ENCODE results near the gene ADCYAP1R1. TPM values are rescaled to one million over a fixed set of nuclear protein-coding genes. Genes with fewer than 3 reads are reported as not detected.

The ADCYAP1R1 gene
- total RNA-seq, 2 donors from 2014 or later, result not detected

- Mint-ChIP-seq H3K4me1 (ENCODE audit: low read depth in 2 of 2) (peaks cover 24 to 46% of the 10 kb centered on the region in 2 donors), H3K27me3 (peaks cover 3 to 7% of the 10 kb centered on the region in 2 donors), H3K4me3 (peak overlapping the region; percentile 8), H3K36me3 (no peaks in the 10 kb centered on the region), H3K9me3 (peaks cover 3% of the 10 kb centered on the region), H3K27ac (peak overlapping the region in 1 of 2 donors; percentile 74)
- ATAC-seq (peak; percentile 55 to 62), DNase-seq (ENCODE audit: low spot score) (no peak)
Observed at GRCh38 chr7:31023877-31024276, 28.2 kb upstream of the ADCYAP1R1 start.

GRCh38 chr7:31027161-31027965 is 24.7 kb upstream of the ADCYAP1R1 start:
- no peak for ATAC-seq
- Mint-ChIP-seq H3K4me3 (no peak overlapping the region), H3K9me3 (peaks cover 3% of the 10 kb centered on the region), H3K27ac (no peak overlapping the region), H3K27me3 (peaks cover 9 to 11% of the 10 kb centered on the region in 2 donors), H3K4me1 (ENCODE audit: low read depth in 2 of 2) (peaks cover 18 to 30% of the 10 kb centered on the region in 2 donors), H3K36me3 (no peaks in the 10 kb centered on the region)
- DNase-seq (ENCODE audit: low spot score), result no peak

- DNase-seq (ENCODE audit: low spot score) (no peak), ATAC-seq (no peak)
- H3K27ac Mint-ChIP-seq, result no peak overlapping the region
- H3K4me3 Mint-ChIP-seq, result no peak overlapping the region
- peaks cover 14 to 18% of the 10 kb centered on the region in 2 donors for H3K27me3 Mint-ChIP-seq
- peaks cover 18 to 27% of the 10 kb centered on the region in 2 donors for H3K4me1 Mint-ChIP-seq (ENCODE audit: low read depth in 2 of 2)
- H3K36me3 Mint-ChIP-seq, result no peaks in the 10 kb centered on the region
- H3K9me3 Mint-ChIP-seq, result peaks cover 3% of the 10 kb centered on the region
Observed at GRCh38 chr7:31028006-31028405, 24.1 kb upstream of the ADCYAP1R1 start.

- H3K36me3 Mint-ChIP-seq, result no peaks in the 10 kb centered on the region
- peaks cover 3% of the 10 kb centered on the region for H3K9me3 Mint-ChIP-seq
- H3K27me3 Mint-ChIP-seq, result peaks cover 14 to 19% of the 10 kb centered on the region in 2 donors
- peaks cover 15 to 23% of the 10 kb centered on the region in 2 donors for H3K4me1 Mint-ChIP-seq (ENCODE audit: low read depth in 2 of 2)
- no peak overlapping the region for H3K4me3 Mint-ChIP-seq
- H3K27ac Mint-ChIP-seq, result no peak overlapping the region
- DNase-seq (ENCODE audit: low spot score) (no peak), ATAC-seq (peak in 1 of 2 donors; percentile 24)
Observed at GRCh38 chr7:31028417-31028992, 23.6 kb upstream of the ADCYAP1R1 start.

- DNase-seq (ENCODE audit: low spot score) (no peak), ATAC-seq (no peak)
- peaks cover 14 to 19% of the 10 kb centered on the region in 2 donors for H3K27me3 Mint-ChIP-seq
- no peak overlapping the region for H3K4me3 Mint-ChIP-seq
- no peaks in the 10 kb centered on the region for H3K9me3 Mint-ChIP-seq
- peaks cover 6 to 14% of the 10 kb centered on the region in 2 donors for H3K4me1 Mint-ChIP-seq (ENCODE audit: low read depth in 2 of 2)
- no peak overlapping the region for H3K27ac Mint-ChIP-seq
- H3K36me3 Mint-ChIP-seq, result no peaks in the 10 kb centered on the region
Observed at GRCh38 chr7:31029251-31030042, 22.7 kb upstream of the ADCYAP1R1 start.

- H3K4me3 Mint-ChIP-seq, result no peak overlapping the region
- H3K4me1 Mint-ChIP-seq (ENCODE audit: low read depth in 2 of 2), result no peaks in the 10 kb centered on the region
- H3K9me3 Mint-ChIP-seq, result no peaks in the 10 kb centered on the region
- peaks cover 25 to 28% of the 10 kb centered on the region in 2 donors for H3K27me3 Mint-ChIP-seq
- ATAC-seq, result no peak
- H3K36me3 Mint-ChIP-seq, result no peaks in the 10 kb centered on the region
- no peak for DNase-seq (ENCODE audit: low spot score)
- no peak overlapping the region for H3K27ac Mint-ChIP-seq
Observed at GRCh38 chr7:31033674-31034300, 18.3 kb upstream of the ADCYAP1R1 start.

- H3K4me3 Mint-ChIP-seq, result no peak overlapping the region
- H3K27ac Mint-ChIP-seq, result no peak overlapping the region
- no peaks in the 10 kb centered on the region for H3K9me3 Mint-ChIP-seq
- DNase-seq (ENCODE audit: low spot score), result no peak
- H3K27me3 Mint-ChIP-seq, result peaks cover 29 to 38% of the 10 kb centered on the region in 2 donors
- no peaks in the 10 kb centered on the region for H3K4me1 Mint-ChIP-seq (ENCODE audit: low read depth in 2 of 2)
- no peaks in the 10 kb centered on the region for H3K36me3 Mint-ChIP-seq
- ATAC-seq, result no peak
Observed at GRCh38 chr7:31036924-31037323, 15.2 kb upstream of the ADCYAP1R1 start.

- ATAC-seq (no peak), DNase-seq (ENCODE audit: low spot score) (no peak)
- H3K27me3 Mint-ChIP-seq, result peaks cover 37 to 40% of the 10 kb centered on the region in 2 donors
- no peaks in the 10 kb centered on the region for H3K4me1 Mint-ChIP-seq (ENCODE audit: low read depth in 2 of 2)
- no peaks in the 10 kb centered on the region for H3K36me3 Mint-ChIP-seq
- H3K4me3 Mint-ChIP-seq, result no peak overlapping the region
- H3K9me3 Mint-ChIP-seq, result no peaks in the 10 kb centered on the region
- H3K27ac Mint-ChIP-seq, result no peak overlapping the region
Observed at GRCh38 chr7:31043051-31043471, 9.0 kb upstream of the ADCYAP1R1 start.

- Mint-ChIP-seq H3K27me3 (peaks cover 28 to 31% of the 10 kb centered on the region in 2 donors), H3K9me3 (no peaks in the 10 kb centered on the region), H3K27ac (no peak overlapping the region), H3K36me3 (no peaks in the 10 kb centered on the region), H3K4me1 (ENCODE audit: low read depth in 2 of 2) (no peaks in the 10 kb centered on the region), H3K4me3 (no peak overlapping the region)
- ATAC-seq (no peak), DNase-seq (ENCODE audit: low spot score) (no peak)
Observed at GRCh38 chr7:31044529-31044928, 7.6 kb upstream of the ADCYAP1R1 start.

GRCh38 chr7:31046723-31047122 is 5.4 kb upstream of the ADCYAP1R1 start:
- Mint-ChIP-seq H3K27me3 (peaks cover 35 to 40% of the 10 kb centered on the region in 2 donors), H3K4me3 (no peak overlapping the region), H3K27ac (no peak overlapping the region), H3K36me3 (no peaks in the 10 kb centered on the region), H3K4me1 (ENCODE audit: low read depth in 2 of 2) (no peaks in the 10 kb centered on the region), H3K9me3 (no peaks in the 10 kb centered on the region)
- DNase-seq (ENCODE audit: low spot score), result no peak
- ATAC-seq, result no peak

GRCh38 chr7:31047313-31048146 is 4.6 kb upstream of the ADCYAP1R1 start:
- Mint-ChIP-seq H3K27me3 (peaks cover 33 to 35% of the 10 kb centered on the region in 2 donors), H3K36me3 (no peaks in the 10 kb centered on the region), H3K9me3 (no peaks in the 10 kb centered on the region), H3K27ac (no peak overlapping the region), H3K4me3 (no peak overlapping the region), H3K4me1 (ENCODE audit: low read depth in 2 of 2) (no peaks in the 10 kb centered on the region)
- DNase-seq (ENCODE audit: low spot score) (no peak), ATAC-seq (no peak)

GRCh38 chr7:31049005-31049765 is 2.9 kb upstream of the ADCYAP1R1 start:
- Mint-ChIP-seq H3K27ac (no peak overlapping the region), H3K4me1 (ENCODE audit: low read depth in 2 of 2) (no peaks in the 10 kb centered on the region), H3K4me3 (no peak overlapping the region), H3K27me3 (peaks cover 25% of the 10 kb centered on the region in 2 donors), H3K36me3 (no peaks in the 10 kb centered on the region), H3K9me3 (no peaks in the 10 kb centered on the region)
- ATAC-seq (no peak), DNase-seq (ENCODE audit: low spot score) (no peak)
